GM21515 (cell line): Measurements from ENCODE around the gene GRK6.
A peak's percentile ranks its signal among the peaks of the same experiment; 100 is the strongest.

Experiments used
- ATAC-seq: cut with Tn5 transposase; IDR thresholded peaks from one replicate; pipeline ENCODE4 v1.9.1; 2021; ENCODE audit not compliant: unreplicated experiment

GRK6 gene

GRCh38 chr5:177439518-177440053 is 13.1 kb downstream of the GRK6 start:
- ATAC-seq: no peak

GRCh38 chr5:177440211-177440989 is 13.9 kb downstream of the GRK6 start:
- no peak for ATAC-seq

DNA sequence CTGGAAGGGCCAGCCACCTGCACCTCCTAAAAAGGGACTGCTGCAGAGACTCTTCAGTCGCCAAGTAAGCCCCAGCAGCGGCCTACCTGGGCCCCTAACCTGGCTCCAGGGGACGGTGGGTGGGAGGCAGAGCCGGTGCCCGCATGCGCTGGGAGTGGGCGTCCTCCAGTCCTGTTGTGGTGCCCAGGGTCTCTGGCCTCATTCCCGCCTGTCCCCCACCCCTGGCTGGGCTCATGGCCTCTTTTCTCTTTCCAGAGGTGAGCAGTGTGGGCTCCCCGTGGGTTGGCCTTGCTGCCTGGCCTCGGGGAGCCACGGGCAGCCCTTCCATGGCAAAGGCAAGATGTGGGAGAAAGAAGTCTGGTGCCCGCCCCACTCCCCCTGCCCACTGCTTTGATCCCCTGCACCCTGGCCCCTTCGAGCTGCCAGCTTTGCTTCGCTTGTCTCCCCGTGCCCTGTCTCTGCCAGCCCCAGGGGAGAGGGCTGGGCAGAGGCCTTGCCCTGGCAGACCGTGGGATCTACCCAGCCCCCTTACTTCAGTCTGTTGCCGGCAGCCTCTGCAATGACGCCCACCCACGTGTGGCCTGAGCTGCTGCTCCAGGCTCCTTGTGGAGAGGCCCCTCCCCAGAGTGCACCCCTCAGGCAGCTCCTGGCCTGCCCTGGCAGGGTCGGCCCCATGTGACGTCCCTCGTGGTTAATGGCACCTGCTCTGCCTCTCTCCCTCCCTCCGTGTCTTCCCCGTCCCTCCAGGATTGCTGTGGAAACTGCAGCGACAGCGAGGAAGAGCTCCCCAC is 14.7 kb downstream of the GRK6 start:
- ATAC-seq: no peak

- no peak for ATAC-seq
Measured at GRCh38 chr5:177442066-177442826, 15.8 kb downstream of the GRK6 start.

DNA sequence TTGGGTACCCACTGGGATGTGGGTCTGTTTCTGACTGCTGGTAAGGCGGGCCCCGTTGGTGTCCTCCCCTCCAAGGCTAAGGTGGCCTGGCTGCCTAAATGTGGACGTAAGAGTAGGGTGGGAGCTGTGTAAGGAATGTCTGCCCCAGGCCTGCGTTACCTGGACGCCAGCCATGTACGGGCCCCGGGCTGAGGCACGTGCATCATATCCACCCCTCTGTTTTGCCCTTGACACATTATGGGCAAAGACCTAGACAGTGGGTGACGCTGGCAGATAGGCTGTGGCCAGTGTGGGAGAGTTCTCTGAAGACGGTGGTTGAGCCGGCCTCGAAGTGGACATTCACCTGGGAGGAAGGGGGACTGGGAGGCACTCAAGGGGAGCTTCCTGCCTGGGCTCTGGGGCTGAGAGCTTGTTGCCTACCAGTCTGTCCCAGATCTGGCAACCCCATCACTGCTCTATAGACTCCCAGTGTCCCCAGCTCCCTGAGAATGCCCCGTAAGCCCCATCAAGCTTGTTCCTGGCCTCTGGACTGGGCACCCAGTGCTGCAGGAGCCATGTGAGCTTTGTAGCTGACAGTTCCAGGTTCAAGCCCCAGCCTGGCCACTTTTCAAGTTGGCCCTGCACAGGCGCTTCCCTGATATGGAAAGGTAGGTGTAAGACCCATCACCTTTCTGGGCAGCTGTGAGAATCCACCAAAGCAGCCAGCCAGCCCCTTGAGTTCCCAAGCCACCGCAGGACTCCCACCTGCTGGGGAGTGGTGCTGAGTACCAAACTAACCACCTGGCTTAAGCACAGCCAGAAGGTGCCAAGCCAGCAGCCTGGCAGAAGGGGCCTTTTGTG is 16.9 kb downstream of the GRK6 start:
- no peak for ATAC-seq

GRCh38 chr5:177444106-177445051 is 17.9 kb downstream of the GRK6 start:
- no peak for ATAC-seq

- no peak for ATAC-seq
Measured at GRCh38 chr5:177445052-177445916, 18.8 kb downstream of the GRK6 start.

DNA sequence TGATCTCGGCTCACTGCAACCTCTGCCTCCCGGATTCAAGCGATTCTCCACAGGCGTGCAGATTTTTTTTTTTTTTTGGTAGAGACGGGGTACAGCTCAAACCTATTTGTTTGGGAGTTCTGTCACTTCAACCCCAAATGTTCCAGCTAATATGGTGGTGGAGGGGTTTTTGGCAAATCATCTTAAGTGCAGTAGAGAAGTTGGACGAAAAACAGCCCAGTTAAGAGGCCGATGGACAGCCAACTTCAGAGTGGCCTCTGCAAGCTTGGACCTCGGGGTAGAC is 19.4 kb downstream of the GRK6 start:
- no peak for ATAC-seq

GRCh38 chr5:177446200-177447065 is 20.0 kb downstream of the GRK6 start, which contains the start of gene PRR7:
PRR7 (plus strand) TSS chr5:177446814; CDS start chr5:177455068, 8,254 bp downstream.
- ATAC-seq: peak; percentile 54

DNA sequence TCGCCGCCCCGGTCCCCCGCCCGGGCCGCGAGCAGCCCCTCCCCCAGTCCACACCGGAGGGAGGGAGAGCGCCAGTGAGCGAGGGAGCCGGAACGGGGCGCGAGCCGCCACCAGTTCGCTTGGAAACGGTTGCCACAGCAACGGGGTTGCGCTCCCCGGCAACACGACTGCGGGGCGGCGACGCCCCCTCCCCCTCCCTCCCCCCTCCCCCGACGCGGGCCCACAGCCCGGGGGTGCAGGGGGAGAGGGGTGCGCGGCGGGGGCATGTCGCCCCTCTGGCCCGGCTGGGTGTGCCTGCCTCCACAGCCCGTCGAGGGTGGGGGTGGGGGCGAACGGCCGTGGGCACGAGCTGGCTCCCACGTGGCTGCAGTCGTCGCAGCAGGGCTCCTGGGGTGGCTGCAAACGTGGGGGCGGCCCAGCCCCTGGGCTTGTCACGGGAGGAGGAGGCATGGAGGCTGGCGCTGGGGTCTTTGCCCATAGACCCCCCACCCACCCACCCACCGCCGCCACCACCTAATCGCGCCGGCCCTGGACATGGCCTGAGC is 20.7 kb downstream of the GRK6 start:
- peak; percentile 24 for ATAC-seq

- ATAC-seq: no peak
Measured at GRCh38 chr5:177447611-177448243, 21.3 kb downstream of the GRK6 start.

GRCh38 chr5:177448244-177448950 is 21.9 kb downstream of the GRK6 start:
- no peak for ATAC-seq

- ATAC-seq: no peak
Measured at GRCh38 chr5:177449140-177450061, 22.9 kb downstream of the GRK6 start.

- no peak for ATAC-seq
Measured at GRCh38 chr5:177450667-177451424, 24.4 kb downstream of the GRK6 start.
